ENCODE measurements around the gene TNS3.

DNA sequence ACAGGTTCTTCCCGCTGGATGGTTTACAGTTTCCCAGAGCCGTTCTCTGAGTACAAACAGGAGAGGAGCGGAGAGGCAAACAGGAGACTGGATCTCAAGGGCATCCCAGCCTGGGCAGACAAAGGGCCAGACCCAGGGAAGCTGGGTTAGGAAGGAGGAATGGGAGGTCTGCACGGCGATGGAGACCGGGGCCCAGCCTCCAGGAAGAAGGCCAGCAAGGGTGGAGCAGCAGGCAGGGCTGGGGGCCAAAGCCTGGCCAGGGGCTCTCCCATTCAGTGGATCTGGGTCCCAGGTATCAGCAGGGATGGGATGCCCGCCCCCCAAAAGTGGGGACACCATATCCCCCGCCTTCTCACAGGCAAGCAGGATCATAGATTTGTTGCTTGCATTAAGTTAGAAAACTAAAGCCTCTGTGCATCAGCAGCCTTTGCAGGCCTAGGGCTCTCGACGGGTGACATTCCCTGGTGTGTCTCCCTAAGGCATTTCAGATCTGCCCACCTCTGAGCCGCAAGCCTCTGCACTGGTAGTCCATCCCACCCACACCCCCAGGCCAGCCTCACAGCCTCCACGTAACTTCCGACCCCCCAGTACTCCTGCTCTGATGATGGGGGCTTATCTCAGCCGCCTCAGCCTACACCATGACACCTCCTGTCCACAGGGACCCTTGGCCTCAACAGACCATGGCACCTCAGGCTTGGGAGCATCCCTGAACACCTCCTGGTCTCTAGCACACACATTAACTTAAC is 59.9 kb downstream of the TNS3 start:
- TF ChIP-seq, protein P1, sequence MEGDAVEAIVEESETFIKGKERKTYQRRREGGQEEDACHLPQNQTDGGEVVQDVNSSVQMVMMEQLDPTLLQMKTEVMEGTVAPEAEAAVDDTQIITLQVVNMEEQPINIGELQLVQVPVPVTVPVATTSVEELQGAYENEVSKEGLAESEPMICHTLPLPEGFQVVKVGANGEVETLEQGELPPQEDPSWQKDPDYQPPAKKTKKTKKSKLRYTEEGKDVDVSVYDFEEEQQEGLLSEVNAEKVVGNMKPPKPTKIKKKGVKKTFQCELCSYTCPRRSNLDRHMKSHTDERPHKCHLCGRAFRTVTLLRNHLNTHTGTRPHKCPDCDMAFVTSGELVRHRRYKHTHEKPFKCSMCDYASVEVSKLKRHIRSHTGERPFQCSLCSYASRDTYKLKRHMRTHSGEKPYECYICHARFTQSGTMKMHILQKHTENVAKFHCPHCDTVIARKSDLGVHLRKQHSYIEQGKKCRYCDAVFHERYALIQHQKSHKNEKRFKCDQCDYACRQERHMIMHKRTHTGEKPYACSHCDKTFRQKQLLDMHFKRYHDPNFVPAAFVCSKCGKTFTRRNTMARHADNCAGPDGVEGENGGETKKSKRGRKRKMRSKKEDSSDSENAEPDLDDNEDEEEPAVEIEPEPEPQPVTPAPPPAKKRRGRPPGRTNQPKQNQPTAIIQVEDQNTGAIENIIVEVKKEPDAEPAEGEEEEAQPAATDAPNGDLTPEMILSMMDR (IDR thresholded peaks at IDR 0.05): no peak
- TF ChIP-seq POLR2AphosphoS5 (IDR thresholded peaks at IDR 0.05; ENCODE audit: low read depth, low read length) (peak; percentile 35), REST (IDR thresholded peaks at IDR 0.05; ENCODE audit: insufficient read depth in 1 of 2, low read depth in 2 of 2, low read length in 1 of 2) (no peak), SIN3A (IDR thresholded peaks at IDR 0.05; ENCODE audit: borderline replicate concordance, insufficient read depth, low read depth, low read length) (0 out of 2 replicates have a peak, but pooled peaks have one; percentile 25), TCF7L2 (IDR thresholded peaks at IDR 0.05; ENCODE audit: low read depth, low read length) (no peak)
